GM18867 (cell line): Measurements from ENCODE around the gene DOCK10.

ENCODE experiments used
- ATAC-seq: cut with Tn5 transposase; IDR thresholded peaks from one replicate; pipeline ENCODE4 v1.9.1; 2021; ENCODE audit warnings: mild to moderate bottlenecking, moderate library complexity; ENCODE audit not compliant: unreplicated experiment

DOCK10 gene

GRCh38 chr2:225042800-225043167 is 516 bp upstream of the DOCK10 start:
- ATAC-seq: no peak

GRCh38 chr2:225041207-225041850 is 939 bp downstream of the DOCK10 start:
- peak; percentile 57 for ATAC-seq

GRCh38 chr2:225040856-225041206 is 1.4 kb downstream of the DOCK10 start:
- ATAC-seq: peak; percentile 28

GRCh38 chr2:225040142-225040541 is 2.1 kb downstream of the DOCK10 start:
- no peak for ATAC-seq

DNA sequence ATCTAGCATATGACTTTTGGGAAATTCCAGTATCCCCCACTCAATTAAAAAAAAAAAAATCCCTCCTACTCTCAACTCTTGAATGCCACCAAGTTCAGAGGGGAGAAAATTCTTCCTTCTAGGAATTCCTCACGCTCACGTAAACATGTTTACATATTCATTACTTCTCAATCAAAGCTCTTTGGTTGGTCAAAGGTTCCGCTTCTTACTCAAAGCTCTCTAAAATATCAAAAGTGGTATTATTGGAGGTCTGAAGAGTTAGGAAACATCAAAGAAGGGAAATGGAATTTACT is 4.1 kb downstream of the DOCK10 start:
- no peak for ATAC-seq

DNA sequence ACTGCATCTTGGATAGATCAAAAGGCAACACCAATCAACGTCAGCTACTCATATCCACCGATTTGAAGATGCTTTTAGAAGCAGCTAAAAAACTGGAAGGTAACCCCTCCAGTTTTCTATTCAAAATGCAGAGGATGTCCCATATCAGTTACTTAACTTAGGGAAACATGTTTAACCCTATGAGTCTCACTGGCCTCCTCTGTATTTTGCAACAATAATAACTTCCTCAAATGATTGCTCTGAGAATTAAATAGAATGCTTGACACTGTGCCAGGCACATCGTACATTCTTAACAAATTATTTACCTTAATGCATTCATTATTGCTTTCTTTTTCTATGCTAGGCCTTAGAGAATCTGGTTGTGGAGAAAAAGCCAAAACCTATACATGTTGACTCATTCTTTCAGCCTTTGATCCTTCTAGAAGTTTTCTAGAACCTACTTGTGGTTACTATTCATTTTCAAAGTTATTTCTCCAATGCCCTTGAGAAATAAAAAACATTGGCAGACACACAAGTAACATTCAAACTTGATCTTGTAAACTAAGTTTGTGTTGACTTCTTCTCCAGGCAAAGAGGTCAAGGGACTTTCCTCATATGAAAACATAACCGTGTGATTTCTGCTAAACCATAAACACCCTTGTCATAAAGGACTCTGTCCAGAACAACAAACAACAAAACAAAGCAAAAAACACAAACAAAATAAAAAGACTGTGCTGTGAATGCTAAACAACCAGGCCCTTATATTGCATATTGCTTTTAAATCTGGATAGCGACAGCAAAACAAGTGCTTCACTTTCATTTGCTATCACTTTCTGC is 4.6 kb downstream of the DOCK10 start:
- ATAC-seq: no peak

DNA sequence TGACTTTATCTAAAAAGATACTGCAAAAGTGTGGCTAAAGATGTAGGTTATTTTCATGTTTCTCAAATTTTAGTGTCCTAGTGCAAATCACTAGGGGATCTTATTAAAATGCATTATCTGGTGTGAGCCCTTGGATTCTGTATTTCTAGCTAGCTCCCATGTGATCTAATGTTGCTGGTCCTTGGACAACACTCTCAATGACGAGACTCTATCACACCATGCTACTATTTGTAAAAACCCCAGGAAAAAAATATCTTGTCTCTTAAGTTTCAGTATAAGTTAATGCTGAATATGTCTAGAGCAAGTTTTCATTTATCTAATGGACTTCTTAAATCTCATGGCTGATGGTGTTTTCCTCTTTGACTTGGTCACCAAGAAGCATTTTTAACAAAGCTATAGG is 5.8 kb downstream of the DOCK10 start:
- ATAC-seq: no peak

GRCh38 chr2:225033440-225034318 is 8.6 kb downstream of the DOCK10 start:
- ATAC-seq: no peak

DNA sequence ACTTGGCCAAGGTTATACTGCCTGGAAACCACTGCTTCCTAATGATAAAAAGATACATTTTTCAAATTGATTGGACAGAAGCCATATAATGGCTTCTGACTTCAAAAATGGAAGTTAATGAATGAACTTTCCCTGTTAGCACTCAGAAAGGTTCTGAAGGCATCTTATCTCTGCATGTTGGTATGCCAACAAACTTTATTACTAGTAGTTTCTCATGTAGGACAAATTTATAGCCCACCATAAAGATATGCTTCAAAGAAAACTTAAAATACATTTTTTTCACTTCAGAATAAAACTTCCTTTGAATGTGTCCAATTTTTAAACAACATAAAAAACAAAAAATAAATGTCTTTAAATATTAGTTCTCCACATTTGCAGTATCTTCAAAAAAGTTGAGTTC is 10.0 kb downstream of the DOCK10 start:
- ATAC-seq: no peak

DNA sequence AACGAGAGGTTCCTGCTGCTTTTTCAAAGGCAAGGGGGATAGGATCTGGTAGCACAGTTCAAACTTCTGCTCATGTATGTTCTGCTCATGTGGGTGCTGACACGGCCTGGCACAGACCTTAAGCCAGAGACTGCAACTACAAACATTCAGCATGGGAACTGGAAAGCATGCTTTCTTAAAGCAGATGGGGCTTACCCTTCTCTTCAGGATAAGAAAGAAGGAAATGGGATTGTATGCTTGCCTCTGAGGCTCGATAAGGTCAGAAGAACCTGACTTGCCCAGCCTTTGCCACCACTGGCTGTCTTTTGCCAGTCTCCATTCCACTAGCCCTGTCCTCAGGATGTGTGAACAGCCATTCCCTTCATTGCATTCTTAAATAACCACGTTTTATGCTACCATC is 10.7 kb downstream of the DOCK10 start:
- no peak for ATAC-seq

GRCh38 chr2:225030893-225031292 is 11.4 kb downstream of the DOCK10 start:
- ATAC-seq: no peak

- no peak for ATAC-seq
These were observed 12.1 kb downstream of the DOCK10 start for GRCh38 chr2:225030203-225030602.

GRCh38 chr2:225028572-225028971 is 13.7 kb downstream of the DOCK10 start:
- no peak for ATAC-seq

GRCh38 chr2:225027061-225027762 is 15.1 kb downstream of the DOCK10 start:
- ATAC-seq: no peak

GRCh38 chr2:225025917-225026571 is 16.2 kb downstream of the DOCK10 start:
- ATAC-seq: peak; percentile 44

DNA sequence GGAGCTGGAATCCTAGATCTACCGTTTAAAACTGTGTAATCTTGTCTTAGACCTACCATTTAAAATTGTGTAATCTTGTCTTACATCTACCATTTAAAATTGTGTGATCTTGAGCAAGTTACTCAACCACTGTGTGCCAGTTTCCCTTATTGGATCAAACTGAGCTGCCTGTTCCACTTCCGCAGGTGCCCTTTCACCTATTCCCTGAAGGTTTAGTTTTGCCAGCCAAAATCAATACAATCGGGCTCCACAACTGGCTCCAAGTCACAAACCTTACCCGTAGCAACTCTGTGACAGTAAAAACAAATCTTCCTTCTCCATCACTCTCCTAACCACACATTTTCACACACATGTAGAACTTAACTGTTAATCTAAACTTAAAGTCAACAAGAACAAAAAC is 20.1 kb downstream of the DOCK10 start:
- ATAC-seq: no peak

- no peak for ATAC-seq
These were observed 22.0 kb downstream of the DOCK10 start for GRCh38 chr2:225020168-225020849.

- ATAC-seq: no peak
These were observed 23.2 kb downstream of the DOCK10 start for GRCh38 chr2:225019105-225019504.

- ATAC-seq: no peak
These were observed 24.6 kb downstream of the DOCK10 start for GRCh38 chr2:225017713-225018112.

- ATAC-seq: no peak
These were observed 25.1 kb downstream of the DOCK10 start for GRCh38 chr2:225017098-225017685.
